ENCODE data around the gene NELFA.

NELFA gene

DNA sequence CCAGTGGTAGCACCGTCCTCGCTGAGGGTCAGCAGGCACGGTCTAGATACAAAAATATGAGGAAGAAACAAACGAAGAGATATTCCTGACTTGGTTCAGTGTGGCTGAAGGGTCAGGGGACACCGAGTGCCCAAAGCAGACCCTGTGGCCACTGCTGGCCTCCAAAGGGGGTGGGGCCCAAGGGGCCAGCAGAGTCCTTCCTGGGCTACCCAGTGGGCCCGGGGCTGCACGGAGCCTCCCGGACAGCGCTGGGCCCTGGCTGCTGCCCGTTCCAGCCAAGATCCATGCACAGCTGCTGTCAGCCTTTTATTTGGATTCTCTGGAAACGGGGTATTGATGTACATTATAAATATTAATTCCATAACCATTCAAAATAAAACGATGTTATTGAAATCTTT, 20.4 kb downstream of the NELFA start:
- Histone ChIP-seq H3K4me3 (ENCODE audit: low read length) (no peak overlapping the region), H3K4me1 (ENCODE audit: control insufficient read depth, insufficient read depth, low read length) (peaks cover 2% of the 10 kb centered on the region; the same call in 1 of the 2 replicates), H3K27ac (ENCODE audit: low read length) (no peak overlapping the region), H3K27me3 (ENCODE audit: control insufficient read depth, insufficient read depth, low read length) (no peaks in the 10 kb centered on the region), H3K36me3 (ENCODE audit: control insufficient read depth, insufficient read depth, low read length) (peaks cover 55% of the 10 kb centered on the region), H3K9me3 (ENCODE audit: control insufficient read depth, insufficient read depth, low read length) (no peaks in the 10 kb centered on the region)
- no peak for DNase-seq (ENCODE audit: low read depth, low spot score)
- no CpG with 5 or more reads among the region's 12 CpGs for WGBS (ENCODE audit: insufficient coverage, insufficient read length)

DNA sequence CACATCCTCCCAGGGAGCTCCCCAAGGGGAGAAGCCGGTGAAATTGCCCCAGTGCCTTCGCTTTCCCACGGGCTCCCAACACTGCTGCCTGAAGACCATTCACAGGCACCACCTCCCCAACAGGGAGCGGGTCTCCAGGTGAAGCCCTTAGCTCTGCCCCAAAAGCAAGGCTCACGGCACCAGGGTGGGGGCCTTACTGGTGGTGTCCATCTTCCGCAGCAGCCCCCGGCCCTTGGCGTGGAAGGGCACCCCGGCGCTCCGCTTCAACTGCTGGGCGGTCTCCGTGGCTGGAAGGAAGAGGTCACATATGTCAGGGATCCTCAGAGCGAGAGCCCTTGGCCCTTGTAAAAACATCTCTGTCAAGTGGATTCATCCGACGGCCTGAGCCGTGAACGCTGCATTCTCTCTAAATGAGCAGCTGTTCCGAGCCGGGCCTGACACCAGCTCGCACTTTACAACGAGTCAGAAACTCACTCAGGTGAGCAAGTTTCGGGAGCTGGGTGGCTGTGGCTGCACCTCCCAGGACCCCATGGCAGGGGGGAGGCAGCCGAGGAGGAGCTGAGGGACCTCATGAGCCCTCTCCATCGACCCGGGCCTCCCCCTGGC, 20.9 kb downstream of the NELFA start:
- Histone ChIP-seq H3K27me3 (ENCODE audit: control insufficient read depth, insufficient read depth, low read length) (no peaks in the 10 kb centered on the region), H3K4me1 (ENCODE audit: control insufficient read depth, insufficient read depth, low read length) (peaks cover 2% of the 10 kb centered on the region; the same call in 1 of the 2 replicates), H3K4me3 (ENCODE audit: low read length) (no peak overlapping the region), H3K36me3 (ENCODE audit: control insufficient read depth, insufficient read depth, low read length) (peaks cover 59% of the 10 kb centered on the region), H3K9me3 (ENCODE audit: control insufficient read depth, insufficient read depth, low read length) (no peaks in the 10 kb centered on the region), H3K27ac (ENCODE audit: low read length) (no peak overlapping the region)
- WGBS (ENCODE audit: insufficient coverage, insufficient read length): no CpG with 5 or more reads among the region's 26 CpGs
- DNase-seq (ENCODE audit: low read depth, low spot score): no peak

DNA sequence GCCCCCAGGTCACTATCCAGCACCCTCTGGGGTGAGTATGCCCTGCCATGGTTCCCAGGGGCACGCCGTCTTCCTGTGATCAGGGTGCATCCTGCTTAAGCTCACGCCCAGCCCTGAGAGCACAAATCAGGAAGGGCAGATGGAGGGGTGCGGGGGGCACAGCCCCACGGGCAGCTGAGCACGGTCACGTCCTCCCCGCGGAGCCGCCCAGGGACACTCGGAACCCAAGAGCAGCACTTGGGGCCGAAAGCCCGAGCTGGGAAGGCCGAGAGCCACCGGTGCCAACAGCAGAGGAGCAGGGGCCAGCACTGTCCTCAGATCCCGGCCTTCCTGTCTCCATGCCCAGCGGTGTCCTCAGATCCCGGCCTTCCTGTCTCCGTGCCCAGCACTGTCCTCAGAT, 21.5 kb downstream of the NELFA start:
- H3K4me3 ChIP-seq (ENCODE audit: low read length): no peak overlapping the region
- H3K36me3 ChIP-seq (ENCODE audit: control insufficient read depth, insufficient read depth, low read length): peaks cover 63% of the 10 kb centered on the region
- no peak overlapping the region for H3K27ac ChIP-seq (ENCODE audit: low read length)
- no peaks in the 10 kb centered on the region for H3K9me3 ChIP-seq (ENCODE audit: control insufficient read depth, insufficient read depth, low read length)
- WGBS (ENCODE audit: insufficient coverage, insufficient read length): no CpG with 5 or more reads among the region's 19 CpGs
- H3K27me3 ChIP-seq (ENCODE audit: control insufficient read depth, insufficient read depth, low read length): no peaks in the 10 kb centered on the region
- peaks cover under 1% of the 10 kb centered on the region; the same call in 1 of the 2 replicates for H3K4me1 ChIP-seq (ENCODE audit: control insufficient read depth, insufficient read depth, low read length)
- no peak for DNase-seq (ENCODE audit: low read depth, low spot score)

DNA sequence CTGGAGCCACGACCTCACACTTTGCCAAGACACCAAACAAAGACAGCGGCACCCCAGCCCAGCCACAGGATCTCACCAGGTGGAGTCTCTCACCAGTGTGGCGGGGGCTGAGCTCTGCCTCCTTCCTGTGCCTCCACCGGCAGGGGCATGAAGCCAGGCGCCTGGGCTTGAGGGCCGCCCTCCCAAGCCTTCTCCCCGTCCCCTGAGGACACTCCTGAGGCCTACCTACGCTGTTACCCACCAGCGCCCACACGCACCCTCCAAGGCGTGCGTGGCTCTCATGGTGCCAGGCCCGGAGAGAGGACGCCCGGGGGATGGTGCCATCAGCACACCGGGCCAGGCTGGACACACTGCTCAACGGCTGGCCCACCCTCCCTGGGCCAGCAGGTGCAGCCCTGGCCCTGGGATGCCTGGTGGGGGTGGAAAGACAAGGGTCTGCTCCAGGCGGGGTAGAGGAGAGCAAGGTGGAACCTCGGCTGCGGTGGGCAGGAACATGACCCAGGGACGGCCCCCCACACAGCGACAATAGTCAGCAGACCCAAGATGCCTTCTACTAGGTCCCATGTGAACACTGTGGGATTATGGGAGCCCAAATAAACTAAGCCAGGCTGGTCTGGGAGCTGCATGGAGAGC, 22.1 kb downstream of the NELFA start:
- H3K4me3 ChIP-seq (ENCODE audit: low read length): no peak overlapping the region
- no peaks in the 10 kb centered on the region for H3K4me1 ChIP-seq (ENCODE audit: control insufficient read depth, insufficient read depth, low read length)
- WGBS (ENCODE audit: insufficient coverage, insufficient read length): no CpG with 5 or more reads among the region's 22 CpGs
- H3K27me3 ChIP-seq (ENCODE audit: control insufficient read depth, insufficient read depth, low read length): no peaks in the 10 kb centered on the region
- peaks cover 60% of the 10 kb centered on the region for H3K36me3 ChIP-seq (ENCODE audit: control insufficient read depth, insufficient read depth, low read length)
- no peaks in the 10 kb centered on the region for H3K9me3 ChIP-seq (ENCODE audit: control insufficient read depth, insufficient read depth, low read length)
- no peak overlapping the region for H3K27ac ChIP-seq (ENCODE audit: low read length)
- no peak for DNase-seq (ENCODE audit: low read depth, low spot score)

DNA sequence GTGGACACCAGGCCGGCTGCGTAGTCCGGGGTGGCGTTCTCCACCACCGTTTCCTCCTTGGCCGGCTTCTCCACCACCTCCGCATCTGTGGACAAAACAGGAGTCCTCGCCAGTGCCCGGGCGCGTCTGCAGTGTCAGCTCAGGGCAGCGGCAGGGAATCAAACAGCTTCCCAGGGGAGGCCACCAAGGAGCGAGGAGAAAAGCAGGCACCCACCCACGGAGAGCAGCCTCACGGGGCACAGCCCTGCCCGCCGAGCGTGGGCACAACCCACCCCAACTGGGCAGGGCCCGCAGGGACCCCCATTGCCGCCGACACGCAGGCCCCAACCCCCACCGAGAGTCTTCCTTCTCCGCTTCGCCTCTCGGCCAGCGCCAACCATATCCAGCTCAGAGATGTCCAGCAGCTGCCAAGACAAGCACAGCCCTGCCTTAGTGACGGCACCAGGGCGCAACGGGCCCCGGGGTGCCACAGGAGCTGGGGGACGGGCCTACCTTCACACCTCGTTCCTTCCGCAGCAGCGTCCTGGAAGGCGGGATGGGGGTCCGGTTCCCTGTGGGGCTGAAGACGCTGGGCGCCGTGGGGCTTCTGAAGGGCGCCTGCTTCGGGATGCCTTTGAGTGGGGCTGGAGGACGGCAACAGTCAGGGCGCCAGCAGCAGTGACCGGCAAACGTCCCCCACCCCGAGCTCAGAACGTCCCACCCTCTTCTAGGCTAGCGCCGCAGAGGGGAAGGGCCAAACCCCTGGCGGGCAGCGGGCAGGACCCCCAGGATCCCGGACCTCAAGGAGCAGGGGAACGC, 22.8 kb downstream of the NELFA start:
- Histone ChIP-seq H3K27me3 (ENCODE audit: control insufficient read depth, insufficient read depth, low read length) (no peaks in the 10 kb centered on the region), H3K9me3 (ENCODE audit: control insufficient read depth, insufficient read depth, low read length) (no peaks in the 10 kb centered on the region), H3K4me1 (ENCODE audit: control insufficient read depth, insufficient read depth, low read length) (no peaks in the 10 kb centered on the region), H3K4me3 (ENCODE audit: low read length) (no peak overlapping the region), H3K27ac (ENCODE audit: low read length) (no peak overlapping the region), H3K36me3 (ENCODE audit: control insufficient read depth, insufficient read depth, low read length) (peaks cover 58% of the 10 kb centered on the region)
- DNase-seq (ENCODE audit: low read depth, low spot score): no peak
- no CpG with 5 or more reads among the region's 54 CpGs for WGBS (ENCODE audit: insufficient coverage, insufficient read length)

DNA sequence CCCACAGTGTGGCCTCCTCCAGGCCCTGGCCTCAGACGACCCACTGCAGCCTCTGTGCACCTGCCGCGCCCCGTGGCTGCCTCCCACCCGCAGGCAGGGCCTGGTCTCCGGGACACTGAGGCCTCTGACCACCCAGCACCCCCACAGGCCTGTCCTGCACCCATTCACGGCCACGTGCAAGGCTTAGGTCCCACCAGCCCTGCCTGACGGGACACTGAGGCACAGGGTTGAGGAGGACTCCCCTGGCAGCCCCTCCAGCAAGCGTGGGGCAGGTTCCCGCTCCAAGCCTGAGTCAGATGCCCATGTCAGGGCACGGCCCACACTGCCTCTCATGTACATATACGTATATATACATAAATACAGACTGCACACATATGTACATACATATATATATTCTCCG, 23.5 kb downstream of the NELFA start:
- no peaks in the 10 kb centered on the region for H3K27me3 ChIP-seq (ENCODE audit: control insufficient read depth, insufficient read depth, low read length)
- peaks cover 58% of the 10 kb centered on the region for H3K36me3 ChIP-seq (ENCODE audit: control insufficient read depth, insufficient read depth, low read length)
- H3K4me3 ChIP-seq (ENCODE audit: low read length): no peak overlapping the region
- WGBS (ENCODE audit: insufficient coverage, insufficient read length): no CpG with 5 or more reads among the region's 14 CpGs
- H3K27ac ChIP-seq (ENCODE audit: low read length): no peak overlapping the region
- H3K9me3 ChIP-seq (ENCODE audit: control insufficient read depth, insufficient read depth, low read length): no peaks in the 10 kb centered on the region
- DNase-seq (ENCODE audit: low read depth, low spot score): no peak
- H3K4me1 ChIP-seq (ENCODE audit: control insufficient read depth, insufficient read depth, low read length): no peaks in the 10 kb centered on the region

DNA sequence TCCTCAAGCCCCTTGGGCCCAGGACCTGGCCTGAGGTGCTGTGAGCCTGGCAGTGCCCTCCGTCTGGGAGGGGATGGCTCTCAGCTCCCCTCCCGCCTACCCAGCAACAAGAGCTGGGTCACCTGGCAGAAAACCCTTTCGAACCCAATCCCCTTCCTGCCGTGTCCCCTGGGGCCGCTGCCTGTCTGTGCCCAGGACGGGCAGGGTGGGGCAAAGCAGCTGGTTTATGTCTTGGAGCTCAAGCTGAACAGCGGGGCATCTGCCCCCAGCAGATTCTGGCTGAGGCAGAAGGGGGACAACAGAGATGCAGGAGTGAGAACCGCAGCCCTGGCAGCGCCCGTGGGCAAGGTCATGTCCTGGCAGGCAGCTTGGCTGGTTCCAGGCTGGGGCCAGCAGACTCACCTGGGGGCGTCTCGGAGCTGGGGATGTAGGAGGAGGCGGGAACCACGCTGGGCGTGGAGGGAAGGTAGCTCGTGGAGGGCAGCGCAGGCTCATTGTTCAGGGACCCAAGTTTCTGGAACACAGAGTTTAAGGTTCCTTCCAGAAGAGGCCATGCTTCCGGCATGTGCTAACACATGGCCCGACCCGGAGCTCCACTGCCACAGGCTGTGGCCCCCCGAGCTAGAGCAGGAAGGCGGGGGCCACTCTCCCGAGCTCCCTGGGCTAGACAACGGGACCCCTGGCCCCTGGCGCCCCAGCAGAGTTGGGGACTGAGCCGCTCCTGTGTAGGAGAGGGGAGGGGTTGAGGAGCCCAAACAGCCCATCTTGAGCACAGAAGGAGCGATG, 24.2 kb downstream of the NELFA start:
- WGBS (ENCODE audit: insufficient coverage, insufficient read length): no CpG with 5 or more reads among the region's 27 CpGs
- Histone ChIP-seq H3K9me3 (ENCODE audit: control insufficient read depth, insufficient read depth, low read length) (no peaks in the 10 kb centered on the region), H3K36me3 (ENCODE audit: control insufficient read depth, insufficient read depth, low read length) (peaks cover 58% of the 10 kb centered on the region), H3K27ac (ENCODE audit: low read length) (no peak overlapping the region), H3K4me3 (ENCODE audit: low read length) (no peak overlapping the region), H3K27me3 (ENCODE audit: control insufficient read depth, insufficient read depth, low read length) (no peaks in the 10 kb centered on the region), H3K4me1 (ENCODE audit: control insufficient read depth, insufficient read depth, low read length) (no peaks in the 10 kb centered on the region)
- DNase-seq (ENCODE audit: low read depth, low spot score): no peak

DNA sequence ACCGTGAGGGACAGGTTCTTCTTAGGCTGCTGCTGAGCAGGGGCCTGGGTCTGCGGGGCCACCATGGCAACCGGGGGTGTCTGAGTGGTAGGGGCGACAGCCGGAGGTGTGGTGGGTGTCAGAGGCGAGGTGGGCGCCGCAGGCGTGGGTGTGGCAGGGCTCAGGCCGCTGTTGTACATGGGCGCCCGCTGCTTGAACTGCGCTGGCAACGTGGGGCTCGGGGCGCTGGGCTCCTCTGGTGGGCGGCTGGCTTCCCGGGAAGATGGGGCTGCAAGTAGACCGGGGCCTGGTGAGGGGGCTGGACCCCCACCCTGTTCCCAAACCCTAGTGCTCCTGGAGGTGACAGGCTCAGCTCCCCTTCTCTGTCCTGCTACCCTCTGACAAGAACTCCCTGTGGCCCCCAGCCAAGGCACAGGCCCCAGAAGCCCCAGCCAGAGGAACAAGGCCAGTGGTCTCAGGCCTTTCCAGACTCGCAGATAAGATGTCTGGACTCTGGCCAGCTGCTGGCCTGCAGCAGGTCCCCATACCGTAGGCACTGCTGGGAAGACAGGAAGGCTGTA, 24.8 kb downstream of the NELFA start:
- DNase-seq (ENCODE audit: low read depth, low spot score): no peak
- no peaks in the 10 kb centered on the region for H3K27me3 ChIP-seq (ENCODE audit: control insufficient read depth, insufficient read depth, low read length)
- no CpG with 5 or more reads among the region's 21 CpGs for WGBS (ENCODE audit: insufficient coverage, insufficient read length)
- peaks cover 56% of the 10 kb centered on the region for H3K36me3 ChIP-seq (ENCODE audit: control insufficient read depth, insufficient read depth, low read length)
- H3K4me3 ChIP-seq (ENCODE audit: low read length): no peak overlapping the region
- H3K27ac ChIP-seq (ENCODE audit: low read length): no peak overlapping the region
- no peaks in the 10 kb centered on the region for H3K9me3 ChIP-seq (ENCODE audit: control insufficient read depth, insufficient read depth, low read length)
- no peaks in the 10 kb centered on the region for H3K4me1 ChIP-seq (ENCODE audit: control insufficient read depth, insufficient read depth, low read length)

DNA sequence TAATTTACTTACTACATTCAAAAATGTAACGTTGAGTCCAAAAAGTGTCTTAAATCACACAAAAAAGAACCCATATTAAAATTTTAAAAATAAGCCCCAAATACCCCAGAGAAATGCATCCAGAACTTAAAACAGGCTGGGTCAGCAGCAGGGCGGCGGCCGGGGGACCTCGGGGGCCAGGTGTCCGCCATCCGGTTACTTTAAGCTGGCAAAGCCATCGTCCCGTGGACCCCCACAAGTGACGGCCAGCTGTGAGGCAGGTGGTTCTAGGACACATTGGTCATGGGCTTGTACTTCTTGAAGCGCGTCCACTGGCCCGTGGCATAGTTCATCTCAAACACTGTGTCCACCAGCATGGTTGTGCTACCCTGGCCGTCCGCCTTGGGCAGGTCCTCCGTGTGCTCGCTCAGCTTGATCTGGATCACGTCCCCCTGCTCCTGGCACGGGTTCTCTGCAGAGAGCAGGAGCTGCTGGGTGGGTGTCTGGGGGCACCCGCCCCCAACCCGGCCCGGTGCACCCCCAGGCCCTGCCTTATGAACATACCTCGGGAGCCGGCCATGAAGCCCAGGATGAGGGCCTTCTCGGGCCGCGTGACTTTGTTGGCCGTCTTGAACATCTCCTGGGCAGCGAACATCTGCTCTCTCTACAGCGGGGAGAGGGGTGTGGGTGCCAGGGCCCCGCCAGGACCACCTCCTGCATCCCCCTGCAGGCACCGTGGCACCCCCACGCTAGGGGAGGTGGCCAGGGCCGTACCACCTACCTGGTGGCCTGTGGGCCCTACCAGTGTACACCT, 25.5 kb downstream of the NELFA start:
- no peaks in the 10 kb centered on the region for H3K9me3 ChIP-seq (ENCODE audit: control insufficient read depth, insufficient read depth, low read length)
- no peaks in the 10 kb centered on the region for H3K4me1 ChIP-seq (ENCODE audit: control insufficient read depth, insufficient read depth, low read length)
- no CpG with 5 or more reads among the region's 34 CpGs for WGBS (ENCODE audit: insufficient coverage, insufficient read length)
- H3K27ac ChIP-seq (ENCODE audit: low read length): no peak overlapping the region
- peaks cover 54% of the 10 kb centered on the region for H3K36me3 ChIP-seq (ENCODE audit: control insufficient read depth, insufficient read depth, low read length)
- DNase-seq (ENCODE audit: low read depth, low spot score): no peak
- H3K4me3 ChIP-seq (ENCODE audit: low read length): no peak overlapping the region
- H3K27me3 ChIP-seq (ENCODE audit: control insufficient read depth, insufficient read depth, low read length): no peaks in the 10 kb centered on the region

Data from iPS DF 6.9 (cell line).